ENCODE measurements around the gene TPST2. TPM values are rescaled to one million over a fixed set of nuclear protein-coding genes. Genes with fewer than 3 reads are reported as not detected.

The TPST2 gene
- total and polyA plus RNA-seq, 9 of the 15 experiments (the other 6 are each of a cell fraction or from before 2014, with no cell fraction given), result 14.2 to 123 (median 60.1) TPM

- TF ChIP-seq CEBPB (tag; IDR thresholded peaks at IDR 0.05) (peak; percentile 69), PPARD (CRISPR knock-in tag; IDR thresholded peaks at IDR 0.05) (no peak)
- H3K27me3 ChIP-seq (ENCODE audit: control insufficient read depth in 2 of 2, insufficient read depth in 2 of 2, low read length in 2 of 2), result no peaks in the 10 kb centered on the region
- H3K36me3 ChIP-seq (ENCODE audit: control insufficient read depth, insufficient read depth, low read length), result peaks cover 54% of the 10 kb centered on the region
- H3K4me2 ChIP-seq (ENCODE audit: insufficient read depth, low read length), result peak overlapping the region; percentile 97
- in situ Hi-C loops (cut with MboI), result no loop called here
- no peak overlapping the region for H2AFZ ChIP-seq (ENCODE audit: low read depth, low read length)
- peaks cover 14 to 39% of the 10 kb centered on the region in 2 experiments; a peak in 4 of 5 replicates for H3K4me1 ChIP-seq (replicated peaks in 1 of 2; ENCODE audit: control insufficient read depth in 2 of 2, insufficient read depth in 2 of 2, low read length in 2 of 2)
- peaks cover 72% of the 10 kb centered on the region for H3K79me2 ChIP-seq (ENCODE audit: control insufficient read depth, insufficient read depth, low read length)
- ATAC-seq (peak; percentile 10), FAIRE-seq (no peak), DNase-seq (ENCODE audit: extremely low read depth in 1 of 4, low spot score in 3 of 4) (no peak)
- H3K9me1 ChIP-seq (ENCODE audit: control insufficient read depth, insufficient read depth, low read length), result no peaks in the 10 kb centered on the region
- POLR2A ChIA-PET, result interaction anchor here (1.9 to 4.5 kb wide), 2 partner anchors 8 to 27 kb away, joined by 5 to 35 read pairs; partner anchors contain the start of gene TFIP11
- H3K9ac ChIP-seq (ENCODE audit: insufficient read depth in 1 of 2, low read depth in 2 of 2, low read length in 2 of 2), result peak overlapping the region; percentile 71 to 77; a peak in 3 of 4 replicates
- 8% methylated on average over 7 of the region's 7 CpGs for WGBS (ENCODE audit: insufficient coverage, low coverage, missing lambda C conversion rate)
- BruUV-seq (replicated peaks), result no TSS peak
- CTCF ChIA-PET (ENCODE audit: low intra/inter-chr PET ratio), result no interaction called here
- H3K9me3 ChIP-seq (replicated peaks; ENCODE audit: control insufficient read depth, insufficient read depth, low read depth, low read length), result no peaks in the 10 kb centered on the region
- peak overlapping the region; percentile 89 for H3K4me3 ChIP-seq
- H4K20me1 ChIP-seq (replicated peaks; ENCODE audit: control insufficient read depth, insufficient read depth, low read length), result no peaks in the 10 kb centered on the region
- intact Hi-C loops (cut with micrococcal nuclease), result loop anchor here (10.0 kb wide), 1 partner anchor 100 kb away; no protein-coding TSS in a partner anchor
- H3K27ac ChIP-seq (ENCODE audit: extremely low read depth, low read depth, low read length), result peak overlapping the region; percentile 86
Observed at GRCh38 chr22:26485013-26485412, 104.9 kb downstream of the TPST2 start.

- Histone ChIP-seq H4K20me1 (replicated peaks; ENCODE audit: control insufficient read depth, insufficient read depth, low read length) (no peaks in the 10 kb centered on the region), H3K4me1 (replicated peaks in 1 of 2; ENCODE audit: control insufficient read depth in 2 of 2, insufficient read depth in 2 of 2, low read length in 2 of 2) (peaks cover 14 to 39% of the 10 kb centered on the region in 2 experiments; a peak in 4 of 5 replicates), H3K9me3 (replicated peaks; ENCODE audit: control insufficient read depth, insufficient read depth, low read depth, low read length) (no peaks in the 10 kb centered on the region), H3K79me2 (ENCODE audit: control insufficient read depth, insufficient read depth, low read length) (peaks cover 78% of the 10 kb centered on the region), H3K27me3 (ENCODE audit: control insufficient read depth in 2 of 2, insufficient read depth in 2 of 2, low read length in 2 of 2) (no peaks in the 10 kb centered on the region), H3K36me3 (ENCODE audit: control insufficient read depth, insufficient read depth, low read length) (peaks cover 47% of the 10 kb centered on the region; the same call in 2 of the 3 replicates), H3K9me1 (ENCODE audit: control insufficient read depth, insufficient read depth, low read length) (no peaks in the 10 kb centered on the region), H2AFZ (ENCODE audit: low read depth, low read length) (peak overlapping the region; percentile 80; the same call in 1 of the 2 replicates), H3K9ac (ENCODE audit: insufficient read depth in 1 of 2, low read depth in 2 of 2, low read length in 2 of 2) (peak overlapping the region; percentile 1 to 71; a peak in 2 of 4 replicates), H3K27ac (ENCODE audit: extremely low read depth, low read depth, low read length) (peak overlapping the region; percentile 86), H3K4me3 (peak overlapping the region; percentile 89), H3K4me2 (ENCODE audit: insufficient read depth, low read length) (peak overlapping the region; percentile 97)
- ChIA-PET CTCF (ENCODE audit: low intra/inter-chr PET ratio) (interaction anchor here (0.7 kb wide), 1 partner anchor 48 kb away, joined by 4 read pairs; no protein-coding TSS in a partner anchor), POLR2A (interaction anchor here (1.9 to 4.5 kb wide), 2 partner anchors 8 to 28 kb away, joined by 5 to 35 read pairs; partner anchors contain the start of gene TFIP11)
- TSS peak; percentile 54 for BruUV-seq (replicated peaks)
- in situ Hi-C loops (cut with MboI), result no loop called here
- DNase-seq (ENCODE audit: extremely low read depth in 1 of 4, low spot score in 3 of 4) (peak in 3 of 4 experiments; percentile 20 to 32 (median 21)), FAIRE-seq (no peak), ATAC-seq (no peak)
- 0% methylated on average over 6 of the region's 6 CpGs for WGBS (ENCODE audit: insufficient coverage, low coverage, missing lambda C conversion rate)
- intact Hi-C loops (cut with micrococcal nuclease), result loop anchor here (10.0 kb wide), 1 partner anchor 100 kb away; no protein-coding TSS in a partner anchor
- TF ChIP-seq ZNF589 (CRISPR knock-in tag; IDR thresholded peaks at IDR 0.05; ENCODE audit: low read depth) (peak; percentile 14; the same call in 1 of the 2 replicates), BRF2 (IDR thresholded peaks at IDR 0.05; ENCODE audit: borderline replicate concordance, insufficient read depth, insufficient read length) (no peak), DPF2 (IDR thresholded peaks at IDR 0.05) (0 out of 2 replicates have a peak, but pooled peaks have one; percentile 6)
Observed at GRCh38 chr22:26484360-26484706, 105.6 kb downstream of the TPST2 start.
